IPS-18a (cell line): Measurements from ENCODE around the gene ACLY.
"Not testable (repeated sequence)": the region's sequence is repeated elsewhere in the genome, so short reads cannot be mapped to it uniquely, and the experiment has no call there.

Experiments used
- H3K27ac ChIP-seq: one replicate; pipeline ENCODE4 v1.5.1; 2013; ENCODE audit warnings: low read length
- H3K27me3 ChIP-seq: one replicate; pipeline ENCODE4 v1.6.1; 2013; ENCODE audit warnings: mild to moderate bottlenecking, low read length; ENCODE audit not compliant: control insufficient read depth, insufficient read depth
- H3K36me3 ChIP-seq: one replicate; pipeline ENCODE4 v1.6.1; 2013; ENCODE audit warnings: low read depth, low read length; ENCODE audit not compliant: control insufficient read depth
- H3K4me1 ChIP-seq: one replicate; pipeline ENCODE4 v1.6.1; 2013; ENCODE audit warnings: low read depth, low read length; ENCODE audit not compliant: control insufficient read depth
- H3K4me3 ChIP-seq: one replicate; pipeline ENCODE4 v1.5.1; 2013; ENCODE audit warnings: low read length
- H3K9ac ChIP-seq: one replicate; pipeline ENCODE4 v1.6.1; 2013; ENCODE audit warnings: mild to moderate bottlenecking, low read length, moderate library complexity
- H3K9me3 ChIP-seq: one replicate; pipeline ENCODE4 v1.6.1; 2013; ENCODE audit warnings: low read depth, low read length; ENCODE audit not compliant: control insufficient read depth

ACLY gene

GRCh38 chr17:41937970-41938954 is 19.5 kb upstream of the ACLY start:
- Histone ChIP-seq H3K36me3 (peaks cover 3% of the 10 kb centered on the region), H3K4me1 (no peaks in the 10 kb centered on the region), H3K4me3 (no peak overlapping the region), H3K27ac (no peak overlapping the region), H3K27me3 (no peaks in the 10 kb centered on the region), H3K9me3 (no peaks in the 10 kb centered on the region), H3K9ac (no peak overlapping the region)

GRCh38 chr17:41935641-41936040 is 16.9 kb upstream of the ACLY start:
- Histone ChIP-seq H3K36me3 (peaks cover 3% of the 10 kb centered on the region), H3K9ac (no peak overlapping the region), H3K27ac (no peak overlapping the region), H3K4me1 (peaks cover 3% of the 10 kb centered on the region), H3K27me3 (no peaks in the 10 kb centered on the region), H3K9me3 (no peaks in the 10 kb centered on the region), H3K4me3 (no peak overlapping the region)

GRCh38 chr17:41932816-41933389 is 14.2 kb upstream of the ACLY start:
- Histone ChIP-seq H3K27me3 (no peaks in the 10 kb centered on the region), H3K4me3 (no peak overlapping the region), H3K36me3 (no peaks in the 10 kb centered on the region), H3K9ac (no peak overlapping the region), H3K4me1 (peaks cover 6% of the 10 kb centered on the region), H3K27ac (no peak overlapping the region), H3K9me3 (no peaks in the 10 kb centered on the region)

GRCh38 chr17:41931715-41932114 is 13.0 kb upstream of the ACLY start:
- not testable (repeated sequence) for H3K36me3 ChIP-seq, H3K4me3 ChIP-seq, H3K27ac ChIP-seq, H3K9me3 ChIP-seq, H3K4me1 ChIP-seq, H3K27me3 ChIP-seq, H3K9ac ChIP-seq

GRCh38 chr17:41930833-41931156 is 12.0 kb upstream of the ACLY start:
- peak overlapping the region; percentile 76 for H3K9ac ChIP-seq
- H3K27ac ChIP-seq: peak overlapping the region; percentile 60
- peak overlapping the region; percentile 65 for H3K4me3 ChIP-seq
- not testable (repeated sequence) for H3K9me3 ChIP-seq, H3K27me3 ChIP-seq, H3K36me3 ChIP-seq, H3K4me1 ChIP-seq

GRCh38 chr17:41930009-41930832 is 11.5 kb upstream of the ACLY start, which contains the start of gene ODAD4:
Gene ODAD4 (plus strand): TSS chr17:41930617. CDS start chr17:41930724, 107 bp downstream.
- H3K27ac ChIP-seq: peak within 1 kb of the TSS; percentile 60
- peak within 1 kb of the TSS; percentile 65 for H3K4me3 ChIP-seq
- H3K9ac ChIP-seq: peak within 1 kb of the TSS; percentile 76
- H3K9me3 ChIP-seq: no peaks in the 10 kb centered on the region
- no peaks in the 10 kb centered on the region for H3K27me3 ChIP-seq
- no peaks in the 10 kb centered on the region for H3K36me3 ChIP-seq
- H3K4me1 ChIP-seq: peaks cover 6% of the 10 kb centered on the region

- no peak overlapping the region for H3K9ac ChIP-seq
- no peaks in the 10 kb centered on the region for H3K9me3 ChIP-seq
- H3K27ac ChIP-seq: no peak overlapping the region
- no peaks in the 10 kb centered on the region for H3K27me3 ChIP-seq
- H3K36me3 ChIP-seq: no peaks in the 10 kb centered on the region
- H3K4me3 ChIP-seq: no peak overlapping the region
- H3K4me1 ChIP-seq: peaks cover 6% of the 10 kb centered on the region
Measured at GRCh38 chr17:41928693-41929251, 10.0 kb upstream of the ACLY start.

- Histone ChIP-seq H3K4me3 (no peak overlapping the region), H3K4me1 (peaks cover 4% of the 10 kb centered on the region), H3K36me3 (no peaks in the 10 kb centered on the region), H3K27ac (no peak overlapping the region), H3K9me3 (no peaks in the 10 kb centered on the region), H3K27me3 (no peaks in the 10 kb centered on the region), H3K9ac (no peak overlapping the region)
Measured at GRCh38 chr17:41925991-41926590, 7.3 kb upstream of the ACLY start.

- no peaks in the 10 kb centered on the region for H3K36me3 ChIP-seq
- H3K4me3 ChIP-seq: no peak overlapping the region
- no peak overlapping the region for H3K27ac ChIP-seq
- no peaks in the 10 kb centered on the region for H3K9me3 ChIP-seq
- H3K9ac ChIP-seq: no peak overlapping the region
- H3K27me3 ChIP-seq: no peaks in the 10 kb centered on the region
- H3K4me1 ChIP-seq: peaks cover 19% of the 10 kb centered on the region
Measured at GRCh38 chr17:41920580-41920955, 1.8 kb upstream of the ACLY start.

GRCh38 chr17:41919840-41920579 is 1.3 kb upstream of the ACLY start:
- Histone ChIP-seq H3K36me3 (no peaks in the 10 kb centered on the region), H3K27ac (peak overlapping the region; percentile 84), H3K27me3 (no peaks in the 10 kb centered on the region), H3K4me3 (peak overlapping the region; percentile 75), H3K9ac (peak overlapping the region; percentile 84), H3K4me1 (peaks cover 25% of the 10 kb centered on the region), H3K9me3 (no peaks in the 10 kb centered on the region)
